ENCODE measurements around the gene ZBTB43. TPM values are rescaled to one million over a fixed set of nuclear protein-coding genes. Genes with fewer than 3 reads are reported as not detected.

The ZBTB43 gene
- total RNA-seq, 1 donor from 2014 or later = 20.3 TPM

DNA sequence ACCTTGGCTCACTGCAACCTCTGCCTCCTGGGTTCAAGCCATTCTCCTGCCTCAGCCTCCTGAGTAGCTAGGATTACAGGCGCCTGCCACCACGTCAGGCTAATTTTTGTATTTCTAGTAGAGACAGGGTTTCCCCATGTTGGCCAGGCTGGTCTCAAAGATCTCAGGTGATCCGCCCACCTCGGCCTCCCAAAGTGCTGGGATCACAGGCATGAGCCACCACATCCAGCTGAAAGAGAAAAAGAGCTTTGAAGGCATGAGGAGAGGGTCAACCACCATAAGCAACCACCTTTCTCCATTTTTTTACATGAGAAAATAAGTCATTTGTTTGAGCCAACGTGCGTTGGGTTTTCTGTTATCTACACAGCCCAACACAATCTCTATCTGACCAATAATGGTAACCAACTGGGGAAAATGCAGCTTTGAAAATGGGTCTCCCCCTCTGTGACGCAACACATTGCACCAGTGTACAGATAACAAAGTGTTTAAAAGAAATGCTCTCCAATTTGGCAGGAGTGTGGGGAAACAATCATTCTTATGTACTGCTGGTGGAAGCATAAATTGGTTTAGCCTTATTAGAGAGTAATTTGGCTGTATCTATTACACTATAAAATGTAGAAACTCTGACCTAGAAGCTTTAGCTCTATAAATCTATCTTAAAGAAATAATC is 45.8 kb upstream of the ZBTB43 start:
- no peak for ATAC-seq (ENCODE audit: low read depth)
- no peak overlapping the region for H3K27ac Mint-ChIP-seq
- no peak for TF ChIP-seq CTCF (IDR thresholded peaks at IDR 0.05)
- intact Hi-C loops (cut with micrococcal nuclease) = no loop called here
- ChIA-PET POLR2A (no interaction called here), CTCF (no interaction called here)
- DNase-seq = no peak
- H3K36me3 Mint-ChIP-seq (ENCODE audit: low read depth) = no peaks in the 10 kb centered on the region
- no peaks in the 10 kb centered on the region for H3K9me3 Mint-ChIP-seq
- peaks cover 2% of the 10 kb centered on the region for H3K27me3 Mint-ChIP-seq
- no peak overlapping the region for H3K4me3 Mint-ChIP-seq
- H3K4me1 Mint-ChIP-seq = no peaks in the 10 kb centered on the region

DNA sequence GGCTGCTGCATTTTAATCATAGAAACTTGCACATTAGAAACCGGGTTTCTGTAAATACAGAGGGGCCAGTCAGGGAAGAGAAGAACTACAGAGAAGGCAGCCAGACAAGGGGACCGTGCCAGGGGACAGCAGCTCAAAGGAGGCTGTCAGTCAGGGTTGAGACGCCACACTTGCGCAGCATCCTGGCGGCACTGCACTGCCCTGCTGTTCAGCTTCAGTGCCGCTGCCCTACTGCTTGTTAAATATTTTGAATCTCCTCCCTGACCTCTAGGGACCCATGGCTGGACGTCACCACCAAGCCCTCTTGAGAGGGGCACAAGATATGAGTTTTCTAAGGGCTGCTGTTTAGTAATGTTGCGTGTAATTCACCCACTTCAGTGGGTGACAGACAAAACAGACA is 43.6 kb upstream of the ZBTB43 start:
- Mint-ChIP-seq H3K9me3 (no peaks in the 10 kb centered on the region), H3K27ac (no peak overlapping the region), H3K4me1 (no peaks in the 10 kb centered on the region), H3K4me3 (no peak overlapping the region), H3K36me3 (ENCODE audit: low read depth) (no peaks in the 10 kb centered on the region), H3K27me3 (peaks cover 2% of the 10 kb centered on the region)
- no peak for TF ChIP-seq CTCF (IDR thresholded peaks at IDR 0.05)
- intact Hi-C loops (cut with micrococcal nuclease) = no loop called here
- ChIA-PET CTCF (interaction anchor here (1.0 kb wide), 1 partner anchor 55 kb away, joined by 5 read pairs; no protein-coding TSS in a partner anchor), POLR2A (no interaction called here)
- DNase-seq = no peak
- ATAC-seq (ENCODE audit: low read depth) = no peak

DNA sequence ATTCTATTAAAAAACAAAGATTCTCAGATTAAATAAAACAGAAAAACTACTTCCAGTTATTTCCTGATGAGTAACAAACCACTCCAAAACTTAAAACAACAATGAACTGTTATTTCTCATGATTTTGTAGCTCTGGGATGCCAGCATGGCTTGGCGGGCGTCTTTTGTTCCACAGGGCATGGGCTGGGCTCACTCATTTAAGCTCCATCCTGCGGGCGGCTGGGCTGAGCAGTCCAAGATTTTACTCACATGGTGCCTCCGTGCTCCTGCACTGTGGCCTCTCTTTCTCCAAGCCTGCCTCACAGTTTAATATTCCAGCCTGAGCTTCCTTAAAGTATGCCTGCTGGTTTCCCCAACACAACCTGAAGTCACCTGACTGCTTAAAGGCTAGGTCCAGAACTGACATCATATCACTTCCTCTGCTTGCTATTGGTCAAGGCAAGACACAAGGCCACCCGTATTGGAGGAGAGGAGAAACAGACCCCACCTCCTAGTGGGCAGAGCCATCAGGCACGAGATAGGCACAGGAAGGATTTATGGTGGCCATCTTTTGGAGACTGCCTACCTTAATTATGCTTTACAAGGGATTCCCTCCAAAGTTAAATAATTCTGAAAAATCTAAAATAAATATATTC is 41.6 kb upstream of the ZBTB43 start:
- no peak overlapping the region for H3K4me3 Mint-ChIP-seq
- no peaks in the 10 kb centered on the region for H3K9me3 Mint-ChIP-seq
- intact Hi-C loops (cut with micrococcal nuclease) = no loop called here
- no peaks in the 10 kb centered on the region for H3K36me3 Mint-ChIP-seq (ENCODE audit: low read depth)
- H3K4me1 Mint-ChIP-seq = peaks cover 3% of the 10 kb centered on the region
- no peak for DNase-seq
- POLR2A ChIA-PET = interaction anchor here (0.7 kb wide), 1 partner anchor 40 kb away, joined by 6 read pairs; no protein-coding TSS in a partner anchor
- H3K27ac Mint-ChIP-seq = no peak overlapping the region
- no peak for ATAC-seq (ENCODE audit: low read depth)
- no peak for TF ChIP-seq CTCF (IDR thresholded peaks at IDR 0.05)
- H3K27me3 Mint-ChIP-seq = peaks cover 2% of the 10 kb centered on the region
- CTCF ChIA-PET = no interaction called here

DNA sequence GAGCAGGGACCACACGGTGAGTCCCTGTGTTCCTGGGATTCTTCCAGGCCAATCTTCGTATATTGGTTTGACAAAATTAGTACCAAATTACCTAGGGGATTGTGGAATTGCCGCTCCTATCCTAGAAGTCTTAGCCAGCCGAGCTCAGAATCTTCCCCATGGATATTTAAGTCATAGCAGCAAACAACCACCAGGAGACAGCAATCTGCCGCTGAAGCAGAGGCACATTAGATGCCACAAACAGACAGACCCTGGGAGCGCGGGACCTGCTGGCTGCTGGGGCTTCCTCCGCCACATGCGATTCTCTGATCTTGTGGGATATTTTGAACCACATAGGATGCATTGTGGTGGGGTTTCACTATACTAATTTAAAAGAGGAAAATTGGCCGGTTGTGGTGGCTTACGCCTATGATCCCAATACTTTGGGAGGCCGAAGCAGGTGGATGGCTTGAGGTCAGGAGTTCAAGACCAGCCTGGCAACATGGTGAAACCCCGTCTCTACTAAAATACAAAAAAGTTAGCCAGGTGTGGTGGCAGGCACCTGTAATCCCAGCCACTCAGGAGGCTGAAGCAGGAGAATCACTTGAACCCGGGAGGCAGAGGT is 31.7 kb upstream of the ZBTB43 start:
- no peak for TF ChIP-seq CTCF (IDR thresholded peaks at IDR 0.05)
- Mint-ChIP-seq H3K4me1 (no peaks in the 10 kb centered on the region), H3K27me3 (peaks cover 10% of the 10 kb centered on the region), H3K36me3 (ENCODE audit: low read depth) (no peaks in the 10 kb centered on the region), H3K9me3 (no peaks in the 10 kb centered on the region), H3K27ac (no peak overlapping the region), H3K4me3 (no peak overlapping the region)
- no peak for DNase-seq
- ChIA-PET CTCF (interaction anchor here (0.9 to 14.5 kb wide), 3 partner anchors 9 to 67 kb away, joined by 3 to 472 read pairs (median 3); no protein-coding TSS in a partner anchor), POLR2A (no interaction called here)
- intact Hi-C loops (cut with micrococcal nuclease) = no loop called here
- ATAC-seq (ENCODE audit: low read depth) = no peak

- no peak overlapping the region for H3K27ac Mint-ChIP-seq
- H3K27me3 Mint-ChIP-seq = peaks cover 20% of the 10 kb centered on the region
- ChIA-PET CTCF (interaction anchor here (14.5 kb wide), 1 partner anchor 70 kb away, joined by 472 read pairs; no protein-coding TSS in a partner anchor), POLR2A (no interaction called here)
- H3K4me1 Mint-ChIP-seq = no peaks in the 10 kb centered on the region
- TF ChIP-seq CTCF (IDR thresholded peaks at IDR 0.05) = no peak
- ATAC-seq (ENCODE audit: low read depth) (no peak), DNase-seq (no peak)
- H3K4me3 Mint-ChIP-seq = no peak overlapping the region
- H3K9me3 Mint-ChIP-seq = no peaks in the 10 kb centered on the region
- intact Hi-C loops (cut with micrococcal nuclease) = no loop called here
- H3K36me3 Mint-ChIP-seq (ENCODE audit: low read depth) = no peaks in the 10 kb centered on the region
Observed at GRCh38 chr9:126775926-126776325, 28.9 kb upstream of the ZBTB43 start.

Data from activated B cell treated with CpG ODN at 0.5 μM for 24 hours (primary cell).